GOT3 (cell line): ENCODE results near the gene SIVA1.

ENCODE experiments used
- DNase-seq: peaks from one replicate; lab custom pipeline; 2025; ENCODE audit warnings: mixed read lengths; lab: John Stamatoyannopoulos, UW

SIVA1 gene

DNA sequence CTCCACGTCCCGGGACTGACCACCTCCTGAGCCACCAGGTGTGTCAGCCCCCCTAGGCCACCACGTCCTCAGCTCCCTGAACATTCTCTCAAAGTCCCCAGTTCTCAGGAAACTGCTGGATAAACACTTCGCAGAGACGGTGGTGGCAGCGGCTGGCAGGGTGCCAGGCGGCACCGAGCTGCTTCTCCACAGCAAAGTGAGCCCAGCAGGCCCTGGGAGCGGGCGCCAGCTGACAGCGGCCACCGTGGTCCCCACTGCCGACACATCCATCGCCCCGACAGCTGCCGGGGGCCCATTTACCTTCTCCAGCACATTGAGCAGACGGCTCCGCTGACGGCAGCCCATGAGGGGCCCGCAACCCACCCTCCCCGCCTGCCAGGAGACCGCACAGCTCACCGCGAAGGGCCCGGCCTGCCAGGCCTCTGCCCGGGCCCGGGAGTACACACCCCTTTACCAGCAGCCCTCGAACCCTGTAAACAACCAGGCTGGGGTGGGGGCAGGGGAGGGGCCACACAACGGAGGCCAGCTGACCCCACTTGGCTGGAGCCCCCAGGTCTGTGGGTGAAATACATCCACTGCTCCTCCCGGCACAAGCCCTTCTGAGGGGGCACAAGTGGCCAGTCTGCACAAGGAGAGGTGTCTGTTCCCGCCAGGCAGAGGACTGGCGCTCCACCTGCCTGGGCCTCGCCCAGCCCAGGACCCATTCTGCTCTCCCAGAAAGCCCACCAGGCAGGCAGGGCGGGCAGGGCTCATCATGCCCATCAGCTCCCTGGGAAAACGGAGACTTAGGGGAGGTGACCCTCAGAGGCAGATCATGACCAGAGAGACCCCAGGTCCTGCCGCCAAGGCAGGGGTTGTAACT, 32.1 kb downstream of the SIVA1 start:
- DNase-seq, result no peak

DNA sequence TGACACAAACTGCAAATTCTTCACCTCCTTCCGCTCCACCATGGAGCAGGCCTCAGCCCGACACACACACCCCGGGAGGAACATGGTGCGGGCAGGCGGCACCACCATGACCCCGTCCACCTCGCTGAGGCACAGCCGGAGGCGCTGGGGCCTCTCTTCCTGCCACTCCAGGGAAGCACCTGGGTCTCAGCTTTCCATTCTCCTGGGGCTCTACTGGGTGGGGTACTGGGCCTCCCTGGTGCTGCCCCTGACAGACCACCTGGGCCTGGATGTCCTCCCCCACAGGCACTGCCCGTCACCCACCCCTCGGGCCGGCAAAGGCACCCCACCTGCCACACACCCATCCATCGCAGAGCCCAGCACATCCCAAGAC, 32.7 kb downstream of the SIVA1 start:
- no peak for DNase-seq

DNA sequence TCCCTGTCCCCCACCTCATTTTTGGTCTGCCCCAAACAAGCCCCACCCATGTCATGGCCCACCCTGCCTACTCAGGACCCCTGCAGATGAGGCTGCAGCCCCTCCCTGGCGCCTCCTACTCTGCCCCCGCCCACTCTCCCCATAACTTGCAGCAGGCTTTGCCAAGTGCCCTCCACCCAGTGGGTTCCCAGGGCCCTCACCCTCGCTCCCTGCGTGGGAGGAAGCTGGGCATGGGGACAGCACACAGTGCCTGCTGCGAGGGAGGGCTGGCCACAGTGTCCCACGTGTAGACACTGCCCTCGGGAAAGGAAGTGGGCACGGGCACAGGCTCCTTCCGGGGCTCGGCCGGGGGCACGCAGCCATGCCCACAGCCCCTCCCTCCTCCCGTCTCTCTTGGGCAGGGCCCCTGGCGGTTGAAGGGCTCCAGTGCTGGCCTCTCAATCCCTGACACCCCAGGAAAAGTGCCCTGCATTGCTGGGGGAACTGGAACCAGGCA, 33.2 kb downstream of the SIVA1 start:
- DNase-seq, result no peak

DNA sequence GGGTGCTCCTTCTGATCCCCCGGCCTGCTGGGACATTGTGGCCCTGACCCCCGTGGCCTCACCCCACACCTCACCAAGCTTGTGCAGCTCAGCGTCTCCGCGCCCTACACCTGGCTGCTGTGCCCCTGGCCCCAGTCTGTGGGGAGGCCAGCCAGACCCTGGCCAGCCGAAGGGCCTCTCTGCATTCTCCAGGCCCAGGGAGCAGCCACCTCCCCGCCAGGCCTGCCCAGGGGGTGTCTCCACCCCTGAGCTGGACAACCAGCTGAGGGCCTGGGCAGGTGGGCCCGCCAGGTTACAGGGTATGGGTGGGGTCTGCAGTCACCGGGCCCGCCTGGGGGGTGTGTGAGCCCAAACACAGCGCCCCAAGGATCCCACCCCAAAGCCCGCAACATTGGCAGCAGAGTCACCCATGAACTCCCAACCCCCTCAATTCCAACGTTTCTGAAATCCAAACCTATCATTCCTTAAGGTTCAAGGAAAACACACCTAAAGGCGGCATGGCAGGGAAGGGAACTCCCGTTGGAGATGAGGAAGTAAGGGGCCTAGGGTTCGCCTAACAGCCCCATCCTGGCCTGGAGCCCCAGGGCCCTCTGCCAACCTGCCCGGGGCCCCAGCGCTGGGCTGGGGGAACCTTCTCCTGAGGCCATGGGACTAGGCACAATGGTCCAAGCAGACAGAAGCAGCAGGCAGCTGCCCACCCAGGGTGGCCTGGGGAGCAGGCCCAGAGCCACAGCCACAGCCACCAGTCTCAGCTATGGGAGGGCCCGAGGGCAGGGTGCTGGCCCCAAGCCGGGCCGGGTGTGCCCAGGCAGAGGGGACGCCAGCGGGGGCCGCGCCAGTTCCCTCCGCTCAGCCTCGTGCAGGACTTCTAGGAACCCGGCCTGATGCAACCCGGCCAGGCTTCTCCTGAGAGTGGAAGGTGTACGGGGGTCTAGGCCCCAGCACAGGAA, 34.1 kb downstream of the SIVA1 start:
- no peak for DNase-seq

DNA sequence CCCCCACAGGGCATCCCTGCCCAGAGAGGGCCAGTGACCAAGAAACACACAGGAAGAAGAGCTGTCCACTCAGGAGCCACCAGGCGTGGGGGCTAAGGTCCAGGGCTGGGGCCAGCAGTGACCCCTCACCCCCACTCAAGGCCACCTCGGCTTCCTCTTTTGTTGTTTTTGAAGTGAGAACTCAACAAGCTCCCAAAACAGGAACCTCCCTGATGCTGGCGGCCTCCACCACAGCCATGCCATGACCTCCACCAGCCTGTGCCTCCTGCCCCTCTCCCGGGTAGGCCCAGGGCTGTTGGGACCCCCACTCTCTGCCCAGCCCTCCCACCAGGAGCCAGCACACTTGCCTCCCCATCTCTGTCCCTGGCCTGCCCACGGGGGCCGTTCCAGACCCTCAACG, 34.8 kb downstream of the SIVA1 start:
- no peak for DNase-seq

DNA sequence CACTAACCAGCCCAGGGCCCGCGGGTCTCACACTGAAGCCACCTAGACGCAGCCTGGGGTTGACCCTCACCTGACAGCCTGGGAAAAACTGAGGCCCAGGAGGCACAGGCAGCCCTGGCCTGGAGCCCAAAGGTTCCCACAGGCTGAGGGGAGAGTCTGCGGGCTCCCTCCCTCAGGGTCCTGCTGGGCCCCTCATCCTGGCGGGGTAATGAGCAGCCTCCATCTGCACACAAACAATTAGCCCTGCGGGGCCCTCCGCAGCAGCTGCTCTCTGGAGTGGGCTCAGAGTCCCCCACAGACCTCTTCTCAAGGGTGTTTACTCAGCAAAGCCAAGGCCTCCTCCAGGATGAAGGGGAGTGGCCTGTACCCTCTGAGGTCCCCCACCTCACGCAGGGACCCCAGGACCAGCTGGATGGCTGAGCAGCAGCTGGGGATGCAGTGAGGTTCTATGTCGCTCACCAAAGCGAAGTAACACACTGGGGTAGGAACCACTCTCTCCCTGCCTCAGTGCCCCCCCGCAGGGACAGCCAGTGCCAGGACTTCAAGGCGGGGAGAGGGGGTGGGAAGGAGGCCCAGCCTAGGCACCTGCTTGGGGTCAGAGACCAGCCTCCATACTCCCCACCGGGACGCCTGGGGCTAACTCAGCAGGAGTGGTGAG, 35.3 kb downstream of the SIVA1 start:
- no peak for DNase-seq

DNA sequence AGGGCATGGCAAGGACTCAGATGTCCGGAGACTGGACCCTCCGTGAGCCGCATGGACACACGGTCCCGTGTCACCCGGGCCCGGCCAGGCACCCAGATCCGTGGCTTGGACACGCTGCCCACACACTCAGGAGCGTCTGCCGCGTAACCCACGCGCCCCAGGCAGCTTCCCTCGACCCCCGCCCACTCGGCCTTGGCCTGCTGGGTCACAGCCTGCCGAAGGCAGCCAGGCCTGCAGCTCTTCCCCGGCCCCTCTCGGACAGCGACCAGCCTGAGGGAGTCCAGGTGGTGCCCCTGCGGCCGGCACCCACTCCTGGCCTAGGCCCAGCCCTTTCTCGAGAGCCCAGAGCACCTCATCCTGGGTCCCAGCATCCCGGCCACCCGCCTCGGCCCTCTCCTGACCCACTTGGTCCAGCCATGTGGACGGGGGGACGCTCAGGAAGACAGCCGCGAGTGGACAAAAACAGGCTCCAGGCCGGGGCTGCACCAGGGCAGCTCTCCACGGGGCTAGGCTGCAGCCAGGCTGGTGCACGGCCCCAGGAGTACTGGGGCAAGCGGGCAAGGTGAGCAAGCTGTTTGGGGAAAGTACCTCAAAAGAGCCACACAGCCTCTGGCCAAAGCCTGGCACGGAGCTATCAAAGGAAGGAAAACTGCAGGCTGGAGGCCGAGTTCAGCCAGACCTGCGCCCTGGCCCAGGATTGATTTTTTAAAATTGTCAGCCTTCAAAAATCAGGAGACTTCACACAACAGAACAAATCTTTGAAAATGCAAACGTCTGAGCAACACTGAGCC, 36.1 kb downstream of the SIVA1 start:
- no peak for DNase-seq

DNA sequence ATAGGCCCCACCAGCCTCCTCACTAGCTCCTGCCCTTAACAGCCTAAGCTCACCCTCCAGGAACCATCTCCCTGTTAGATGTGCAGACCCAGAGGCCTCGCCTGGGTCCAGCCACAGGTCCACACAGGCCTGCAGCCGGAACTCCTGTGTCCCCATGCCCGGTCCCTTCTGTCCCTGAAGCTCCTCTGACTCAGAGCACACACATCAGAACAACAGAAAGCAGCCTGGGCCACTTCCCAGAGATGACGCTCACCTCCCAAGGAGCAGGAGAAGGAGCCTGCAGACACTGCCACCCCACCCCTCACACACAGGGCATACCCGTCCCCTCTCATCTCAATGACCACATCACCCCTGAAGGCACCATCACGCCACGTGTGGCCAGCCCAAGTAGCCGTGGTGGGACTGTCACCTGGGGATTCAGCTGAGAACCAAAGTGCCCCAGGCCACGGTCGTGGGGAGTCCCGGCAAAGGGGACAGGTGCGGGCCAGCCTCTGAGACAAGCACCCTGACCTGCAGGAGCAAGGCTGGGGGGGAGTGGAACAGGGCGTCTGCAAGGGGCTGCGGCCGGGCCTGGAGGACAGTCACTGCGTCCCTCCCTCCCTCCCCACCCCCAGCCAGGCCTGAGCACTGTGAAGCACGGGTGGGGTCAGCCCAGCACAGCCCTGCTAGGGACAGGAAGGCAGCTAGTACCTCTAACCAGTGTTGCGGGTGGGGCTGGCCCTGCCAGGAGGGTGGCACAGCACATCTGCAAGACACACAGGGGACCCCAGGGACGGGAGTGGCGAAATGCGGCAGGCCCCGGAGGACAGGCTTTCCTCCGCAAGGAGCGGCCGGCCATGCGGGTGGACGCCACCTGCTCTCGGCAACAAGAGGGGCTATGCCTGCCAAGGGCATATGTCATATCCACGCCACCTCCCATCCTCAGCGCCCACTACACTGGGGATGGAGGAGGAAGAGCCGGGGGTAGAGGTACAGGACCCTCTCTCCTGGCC, 37.1 kb downstream of the SIVA1 start:
- no peak for DNase-seq

DNA sequence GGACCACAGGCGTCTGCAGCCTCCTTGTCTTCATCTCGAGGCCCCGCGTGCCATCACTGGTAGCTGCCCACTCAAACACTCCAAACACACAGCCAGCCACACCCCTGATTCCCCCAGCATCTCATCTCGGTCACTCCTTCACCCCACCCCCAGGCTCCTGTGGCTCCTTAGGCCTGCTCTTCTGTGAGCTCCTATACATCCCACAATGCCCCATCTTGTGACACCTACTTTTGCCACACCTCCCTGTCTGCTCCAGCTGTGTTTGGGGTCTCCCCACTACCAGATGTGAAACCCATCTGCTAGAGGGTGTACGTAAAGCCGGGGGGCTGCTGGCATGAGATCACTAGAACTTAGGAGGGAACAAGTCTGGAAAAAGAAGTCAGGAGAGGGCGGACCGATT, 38.5 kb downstream of the SIVA1 start:
- DNase-seq, result no peak

DNA sequence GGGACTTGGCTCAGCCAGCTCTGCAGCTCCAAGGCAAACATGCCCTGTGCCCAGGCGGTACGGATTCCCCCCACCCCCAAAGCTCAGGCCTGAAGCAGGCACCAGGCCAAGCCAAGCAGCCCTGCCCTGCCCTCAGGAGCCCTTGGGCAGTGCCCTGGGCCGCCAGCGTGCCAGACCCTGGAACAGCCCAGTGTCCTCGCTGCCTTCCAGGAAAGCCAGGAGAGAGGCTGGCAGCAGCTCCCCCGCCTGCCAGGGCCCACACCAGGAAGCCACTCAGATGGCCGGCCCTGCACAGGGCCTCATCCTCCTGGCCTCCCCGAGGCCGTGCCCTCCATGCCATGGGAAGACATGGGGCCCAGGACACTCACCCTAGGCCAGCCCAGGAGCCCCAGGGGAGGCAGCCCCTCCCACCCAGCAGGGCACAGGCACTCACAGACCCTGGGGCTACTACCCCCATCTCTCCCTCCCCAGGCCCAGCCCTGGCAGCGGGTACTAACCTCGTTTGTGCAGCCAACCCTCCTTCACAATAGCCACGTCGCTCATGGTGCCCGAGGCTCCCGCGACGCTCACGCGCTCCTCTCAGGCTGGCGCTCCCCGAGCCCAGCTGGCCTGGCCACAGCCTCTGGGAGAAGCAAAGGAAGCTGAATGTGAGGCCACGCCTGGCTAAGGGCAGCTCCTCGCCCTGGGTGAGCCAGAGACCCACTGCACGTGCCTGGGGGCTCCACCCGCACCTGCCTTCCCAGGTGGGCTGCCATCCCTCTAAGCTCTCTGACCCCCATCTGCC, 39.3 kb downstream of the SIVA1 start:
- DNase-seq, result no peak

DNA sequence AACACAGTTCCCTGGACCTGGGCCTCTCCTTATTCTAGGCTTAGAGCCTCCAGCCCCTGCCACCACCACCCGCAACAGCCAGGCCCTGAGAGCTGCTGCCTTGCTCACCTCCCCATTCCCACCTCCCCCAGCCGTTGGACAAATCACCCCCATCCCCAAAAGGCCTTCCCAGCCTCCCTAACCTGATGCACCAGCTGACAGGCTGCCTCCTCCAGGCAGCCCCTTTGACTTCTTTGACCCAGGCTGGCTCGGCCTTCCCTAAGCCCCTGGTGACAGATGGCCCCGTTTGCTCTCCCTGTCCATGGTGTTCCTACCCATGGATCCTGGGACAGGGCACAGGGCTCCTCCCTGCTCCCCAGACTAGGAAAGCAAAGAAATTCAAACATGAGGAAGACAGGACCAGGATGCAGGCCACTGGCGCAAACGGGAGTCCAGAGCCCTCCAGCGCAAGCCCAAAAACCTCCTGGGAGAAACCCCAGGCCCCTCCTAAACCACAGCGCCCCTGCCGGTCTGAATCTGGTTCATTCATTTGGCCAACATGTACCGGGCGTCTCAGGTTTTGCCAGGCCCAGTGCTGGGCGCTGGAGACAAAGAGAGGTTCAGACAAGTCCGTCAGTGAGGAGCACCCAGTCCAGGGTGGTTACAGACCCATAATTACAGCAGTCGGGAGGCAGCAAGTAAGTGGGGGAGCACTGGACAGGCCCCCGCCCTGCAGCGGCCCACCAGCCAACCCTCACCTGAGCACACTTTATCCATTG, 40.2 kb downstream of the SIVA1 start:
- DNase-seq, result no peak

DNA sequence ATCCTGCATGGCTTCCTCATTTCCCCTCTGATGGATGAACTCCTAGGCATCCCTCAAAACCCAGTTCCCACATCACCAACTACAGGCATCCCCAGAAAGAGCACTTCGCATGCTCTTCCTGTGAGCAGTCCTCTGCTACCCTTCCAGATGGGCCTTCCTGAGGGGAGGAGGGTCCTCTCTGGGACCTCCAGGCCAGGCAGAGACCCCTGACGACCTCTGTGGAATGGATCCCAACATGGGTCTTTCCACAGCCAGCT, 40.7 kb downstream of the SIVA1 start:
- no peak for DNase-seq

DNA sequence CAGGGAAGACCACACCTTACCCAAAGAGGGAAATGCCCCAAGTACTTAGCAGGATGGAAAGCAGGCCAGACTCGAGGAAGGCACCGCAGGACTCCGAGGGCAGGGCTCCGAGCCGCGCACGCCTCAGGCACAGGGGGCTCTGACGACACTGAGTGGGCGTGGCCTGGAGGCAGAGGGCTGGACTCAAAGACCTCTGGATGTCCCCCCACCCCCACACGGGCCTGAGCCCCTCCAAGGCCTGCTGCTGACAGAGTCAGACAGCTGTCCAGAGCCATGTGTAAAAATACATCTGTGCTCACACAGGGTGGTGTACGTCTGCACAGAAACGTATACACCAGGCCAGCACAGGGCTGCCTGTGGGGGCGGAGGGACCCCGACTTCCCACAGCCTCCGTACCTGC, 41.2 kb downstream of the SIVA1 start:
- no peak for DNase-seq

DNA sequence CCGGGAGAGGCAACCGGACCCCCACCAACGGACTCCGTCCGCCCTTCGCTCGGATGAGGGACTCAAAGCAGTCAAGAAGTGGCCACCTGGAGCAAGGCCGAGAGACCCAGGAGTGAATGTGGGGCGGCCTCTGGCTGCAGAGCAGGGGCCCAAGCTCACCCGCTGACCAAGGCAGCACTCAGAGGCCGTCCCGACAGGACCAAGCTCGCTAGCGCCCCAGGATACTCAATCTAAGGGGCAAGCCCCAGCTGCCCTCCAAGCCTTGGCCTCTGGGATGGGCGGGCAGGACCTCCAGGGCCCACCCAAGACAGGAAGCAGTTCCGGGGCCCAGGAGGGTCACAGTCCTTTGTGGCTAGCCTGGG, 41.7 kb downstream of the SIVA1 start:
- DNase-seq, result no peak

DNA sequence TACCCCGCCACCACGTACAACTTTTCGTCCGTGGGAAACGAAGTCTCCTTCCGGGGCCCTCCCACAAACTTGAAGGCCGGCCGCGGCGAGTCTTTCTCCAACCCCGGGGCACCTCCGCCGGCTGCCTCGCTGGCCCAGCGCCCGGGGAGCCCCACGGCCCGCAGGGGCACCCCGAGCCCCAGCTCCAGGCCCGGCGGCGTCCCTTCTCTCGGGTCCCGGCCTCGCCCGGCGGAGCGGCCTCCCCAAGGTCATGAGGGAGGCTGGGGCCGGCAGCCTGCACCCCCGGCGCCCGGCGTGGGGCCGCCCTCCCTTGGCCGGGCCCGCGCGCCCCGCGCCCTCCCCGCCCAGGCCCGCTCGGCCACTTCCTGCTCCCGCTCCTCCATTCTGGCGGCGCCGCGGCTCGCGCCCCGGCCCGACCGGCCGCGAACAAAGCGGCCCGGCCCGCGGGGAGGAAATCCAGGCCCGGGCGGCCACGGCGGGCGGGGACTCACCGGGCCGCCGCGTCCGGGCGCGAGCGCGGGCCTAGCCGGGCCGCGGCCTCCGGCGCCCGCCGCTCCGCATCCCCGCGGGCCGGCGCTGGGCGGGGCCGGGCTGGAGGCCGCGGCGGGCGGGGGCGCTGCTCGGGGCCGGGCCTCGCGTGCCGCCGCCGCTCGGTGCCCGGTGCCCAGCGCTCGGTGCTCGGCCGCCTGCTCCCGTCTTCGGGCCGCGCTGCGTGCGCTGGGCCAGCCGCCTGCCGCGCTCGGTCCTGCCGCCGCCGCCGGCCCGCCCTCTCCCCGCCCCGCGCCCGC, 42.2 kb downstream of the SIVA1 start, which contains the start of gene AKT1:
TSS of gene AKT1 (minus strand) at position 756 of the 788 bp plus-strand sequence. CDS start 3,105 bp downstream, outside the sequence.
- DNase-seq, result no peak

DNA sequence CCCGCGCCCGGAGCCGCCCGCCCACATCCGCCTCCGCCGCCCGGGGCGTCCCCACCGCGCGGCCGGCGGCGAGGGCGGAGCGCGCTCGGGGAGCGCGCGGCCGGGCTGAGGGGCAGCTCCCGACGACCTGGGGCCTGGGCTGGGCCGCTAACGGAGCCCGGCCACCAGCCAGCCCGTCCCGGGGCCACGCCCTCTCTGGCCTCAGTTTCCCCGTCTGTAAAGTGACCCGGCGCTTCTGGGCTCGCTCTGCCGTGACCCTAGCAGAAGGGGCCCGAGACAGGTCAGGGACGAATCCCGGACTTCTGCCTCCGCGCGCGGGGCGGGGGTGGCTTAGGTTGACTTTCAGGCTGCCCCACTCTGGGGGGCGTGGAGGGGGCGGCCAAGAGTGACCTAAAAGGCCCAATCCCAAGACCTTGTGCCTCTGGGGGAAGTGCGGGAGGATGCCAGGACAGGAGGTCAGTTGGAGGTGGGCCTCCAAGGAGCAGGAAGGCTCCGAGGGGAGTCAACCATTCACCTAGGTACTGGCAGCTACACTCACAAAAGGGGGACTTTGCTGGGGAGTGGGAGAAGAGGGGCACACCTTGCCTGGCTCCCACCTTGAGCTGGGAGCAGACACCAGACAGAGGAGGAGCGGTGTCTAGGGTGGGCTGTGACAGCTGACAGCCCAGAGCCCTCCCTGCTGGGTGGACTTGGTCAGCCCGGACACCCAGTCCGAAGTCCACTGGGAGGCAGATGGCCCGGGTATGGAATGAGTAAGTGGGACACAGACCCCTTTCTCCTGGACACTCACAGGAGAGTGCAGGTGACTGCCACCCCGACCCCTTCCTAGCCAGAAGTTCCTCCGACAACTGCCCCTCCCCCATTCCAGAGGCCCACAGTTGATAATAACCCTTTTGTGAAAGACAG, 43.1 kb downstream of the SIVA1 start:
- no peak for DNase-seq

DNA sequence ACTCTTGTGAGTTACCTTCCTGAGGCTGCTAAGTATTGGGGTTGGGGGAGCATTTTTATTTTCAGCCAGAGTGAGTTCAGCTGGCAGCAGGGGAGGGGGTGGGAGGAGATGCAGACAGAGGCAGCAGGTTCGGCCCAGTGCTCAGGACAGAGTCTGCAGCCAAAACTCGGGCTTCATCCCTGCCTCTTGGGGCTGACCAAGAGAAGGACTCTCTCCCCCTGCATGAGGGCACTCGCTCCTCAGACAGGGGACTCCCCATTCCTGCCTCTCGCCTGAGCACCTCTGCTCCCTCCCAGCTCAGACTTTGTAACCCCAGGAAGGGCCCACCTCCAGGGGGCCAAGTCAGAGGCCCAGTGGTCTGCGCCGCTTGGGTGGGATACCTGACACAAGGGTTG, 43.7 kb downstream of the SIVA1 start:
- DNase-seq, result no peak
